ENCODE measurements around the gene CTNNA2.

The CTNNA2 gene

GRCh38 chr2:80413136-80413535 is 900.3 kb downstream of the CTNNA2 start:
- H3K9ac ChIP-seq (ENCODE audit: low read depth, low read length), result no peak overlapping the region
- no peaks in the 10 kb centered on the region for H3K36me3 ChIP-seq (ENCODE audit: control insufficient read depth, insufficient read depth, low read length)
- no peak overlapping the region for H3K4me3 ChIP-seq (ENCODE audit: low read depth, low read length)
- no peaks in the 10 kb centered on the region for H3K9me3 ChIP-seq (ENCODE audit: control insufficient read depth, insufficient read depth, low read length)
- no peaks in the 10 kb centered on the region for H3K27me3 ChIP-seq (ENCODE audit: control insufficient read depth, insufficient read depth, low read length)
- no peaks in the 10 kb centered on the region for H3K4me1 ChIP-seq (ENCODE audit: control insufficient read depth, insufficient read depth, low read length)

DNA sequence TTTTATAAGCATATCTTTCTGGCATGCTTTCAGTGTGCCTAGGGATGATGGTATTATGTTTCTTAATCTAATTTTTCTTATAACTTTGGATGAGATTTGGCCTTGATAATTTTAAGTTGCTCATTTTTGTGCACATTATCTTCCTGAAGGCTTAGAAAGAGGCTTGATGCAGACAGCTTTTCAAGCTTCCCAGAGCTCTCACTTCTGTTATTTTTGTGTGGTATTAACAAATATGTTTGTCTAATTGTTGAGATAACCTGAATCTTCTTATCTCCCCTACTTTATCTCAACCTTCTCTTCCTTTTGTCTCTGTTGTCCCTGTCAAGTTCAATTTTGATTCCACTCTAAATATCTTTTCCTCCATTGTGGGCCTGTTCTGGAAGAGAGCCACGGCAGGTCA is 904.9 kb downstream of the CTNNA2 start:
- no peaks in the 10 kb centered on the region for H3K27me3 ChIP-seq (ENCODE audit: control insufficient read depth, insufficient read depth, low read length)
- H3K4me1 ChIP-seq (ENCODE audit: control insufficient read depth, insufficient read depth, low read length), result no peaks in the 10 kb centered on the region
- H3K9me3 ChIP-seq (ENCODE audit: control insufficient read depth, insufficient read depth, low read length), result no peaks in the 10 kb centered on the region
- H3K9ac ChIP-seq (ENCODE audit: low read depth, low read length), result no peak overlapping the region
- no peaks in the 10 kb centered on the region for H3K36me3 ChIP-seq (ENCODE audit: control insufficient read depth, insufficient read depth, low read length)
- H3K4me3 ChIP-seq (ENCODE audit: low read depth, low read length), result no peak overlapping the region

DNA sequence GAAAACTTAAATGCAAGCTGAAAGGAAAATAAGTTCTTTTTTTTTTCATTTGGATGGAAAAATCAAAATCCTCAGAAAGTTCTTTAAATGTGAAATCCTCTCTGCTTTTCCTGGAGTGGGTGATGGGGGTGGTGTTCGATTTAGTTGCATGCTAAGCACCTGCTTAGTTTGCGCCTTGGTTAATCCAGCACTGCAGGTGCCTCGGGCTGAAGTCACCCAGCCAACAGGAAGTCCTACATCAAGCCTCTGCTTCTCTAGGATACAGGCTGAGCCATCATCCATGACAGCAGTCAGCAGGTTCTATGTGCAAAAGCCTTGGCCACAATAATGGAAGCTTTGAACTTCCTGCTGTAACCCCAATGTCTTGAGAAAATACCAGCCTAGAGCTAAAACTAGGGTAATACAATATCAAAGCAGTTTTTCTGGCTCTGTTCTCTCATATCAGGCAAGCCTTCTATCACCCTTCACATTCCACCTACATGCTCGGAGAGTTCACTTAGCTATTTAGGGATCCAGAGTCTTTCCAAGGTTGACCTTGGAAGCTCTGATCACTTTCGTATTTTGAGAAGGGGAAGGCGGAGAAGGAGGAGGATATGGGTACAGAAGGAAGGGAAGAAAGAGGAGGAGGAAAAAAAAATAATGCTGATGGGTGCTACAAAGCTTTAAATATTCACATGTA is 907.8 kb downstream of the CTNNA2 start:
- Histone ChIP-seq H3K9me3 (ENCODE audit: control insufficient read depth, insufficient read depth, low read length) (no peaks in the 10 kb centered on the region), H3K27me3 (ENCODE audit: control insufficient read depth, insufficient read depth, low read length) (no peaks in the 10 kb centered on the region), H3K9ac (ENCODE audit: low read depth, low read length) (no peak overlapping the region), H3K4me3 (ENCODE audit: low read depth, low read length) (no peak overlapping the region), H3K36me3 (ENCODE audit: control insufficient read depth, insufficient read depth, low read length) (no peaks in the 10 kb centered on the region), H3K4me1 (ENCODE audit: control insufficient read depth, insufficient read depth, low read length) (peaks cover 3% of the 10 kb centered on the region)

- Histone ChIP-seq H3K4me1 (ENCODE audit: control insufficient read depth, insufficient read depth, low read length) (peaks cover 3% of the 10 kb centered on the region), H3K27me3 (ENCODE audit: control insufficient read depth, insufficient read depth, low read length) (no peaks in the 10 kb centered on the region), H3K4me3 (ENCODE audit: low read depth, low read length) (no peak overlapping the region), H3K9me3 (ENCODE audit: control insufficient read depth, insufficient read depth, low read length) (no peaks in the 10 kb centered on the region), H3K36me3 (ENCODE audit: control insufficient read depth, insufficient read depth, low read length) (no peaks in the 10 kb centered on the region), H3K9ac (ENCODE audit: low read depth, low read length) (no peak overlapping the region)
Observed at GRCh38 chr2:80429251-80429650, 916.4 kb downstream of the CTNNA2 start.

GRCh38 chr2:80437959-80438358 is 925.1 kb downstream of the CTNNA2 start:
- H3K4me3 ChIP-seq (ENCODE audit: low read depth, low read length), result no peak overlapping the region
- no peaks in the 10 kb centered on the region for H3K9me3 ChIP-seq (ENCODE audit: control insufficient read depth, insufficient read depth, low read length)
- H3K9ac ChIP-seq (ENCODE audit: low read depth, low read length), result no peak overlapping the region
- no peaks in the 10 kb centered on the region for H3K4me1 ChIP-seq (ENCODE audit: control insufficient read depth, insufficient read depth, low read length)
- H3K27me3 ChIP-seq (ENCODE audit: control insufficient read depth, insufficient read depth, low read length), result no peaks in the 10 kb centered on the region
- no peaks in the 10 kb centered on the region for H3K36me3 ChIP-seq (ENCODE audit: control insufficient read depth, insufficient read depth, low read length)

DNA sequence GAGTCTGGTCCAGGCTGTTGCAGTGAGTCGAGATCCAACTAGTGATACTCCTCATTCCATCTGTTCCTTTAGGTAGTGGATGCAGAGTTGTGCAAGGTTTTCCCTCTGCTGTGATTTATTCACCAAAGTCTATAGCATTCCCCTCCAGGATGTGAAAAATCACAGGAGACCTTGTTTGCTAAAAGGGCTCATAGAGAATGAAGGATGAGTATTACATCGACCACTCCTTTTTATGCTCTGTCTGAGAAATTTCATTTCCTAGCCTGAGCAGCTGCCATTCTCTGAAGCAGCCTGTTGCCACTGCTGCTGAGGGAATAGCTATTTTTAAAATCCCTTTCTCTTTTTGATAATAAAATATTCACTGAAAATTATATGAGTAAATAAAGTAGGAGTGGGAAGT is 925.8 kb downstream of the CTNNA2 start:
- Histone ChIP-seq H3K9me3 (ENCODE audit: control insufficient read depth, insufficient read depth, low read length) (no peaks in the 10 kb centered on the region), H3K36me3 (ENCODE audit: control insufficient read depth, insufficient read depth, low read length) (no peaks in the 10 kb centered on the region)

GRCh38 chr2:80454628-80455027 is 941.8 kb downstream of the CTNNA2 start:
- H3K36me3 ChIP-seq (ENCODE audit: control insufficient read depth, insufficient read depth, low read length), result no peaks in the 10 kb centered on the region
- peaks cover 12% of the 10 kb centered on the region for H3K4me1 ChIP-seq (ENCODE audit: control insufficient read depth, insufficient read depth, low read length)
- H3K9me3 ChIP-seq (ENCODE audit: control insufficient read depth, insufficient read depth, low read length), result no peaks in the 10 kb centered on the region
- no peak overlapping the region for H3K9ac ChIP-seq (ENCODE audit: low read depth, low read length)
- no peaks in the 10 kb centered on the region for H3K27me3 ChIP-seq (ENCODE audit: control insufficient read depth, insufficient read depth, low read length)
- no peak overlapping the region for H3K4me3 ChIP-seq (ENCODE audit: low read depth, low read length)

More for the DNA sequence above, 925.8 kb downstream of the CTNNA2 start:
- H3K4me1 ChIP-seq (ENCODE audit: control insufficient read depth, insufficient read depth, low read length), result no peaks in the 10 kb centered on the region
- H3K27me3 ChIP-seq (ENCODE audit: control insufficient read depth, insufficient read depth, low read length), result no peaks in the 10 kb centered on the region
- H3K4me3 ChIP-seq (ENCODE audit: low read depth, low read length), result no peak overlapping the region
- no peak overlapping the region for H3K9ac ChIP-seq (ENCODE audit: low read depth, low read length)

DNA sequence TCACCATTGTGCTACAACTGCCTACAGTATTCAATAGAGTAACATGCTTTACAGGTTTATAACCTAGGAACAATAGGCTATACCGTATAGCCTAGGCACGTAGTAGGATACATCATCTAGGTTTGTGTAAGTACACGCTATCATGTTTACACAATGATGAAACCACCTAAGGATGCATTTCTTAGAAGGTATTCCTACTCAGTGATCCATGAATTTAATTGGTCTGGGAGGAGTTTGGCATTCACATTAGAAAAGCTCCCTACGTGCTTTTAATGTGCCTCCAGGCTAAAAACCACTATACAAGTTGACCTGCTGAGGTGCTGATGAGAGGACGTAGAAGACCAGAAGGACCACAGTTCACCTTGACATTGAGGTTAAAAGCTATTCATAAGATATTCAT is 946.2 kb downstream of the CTNNA2 start:
- H3K9me3 ChIP-seq (ENCODE audit: control insufficient read depth, insufficient read depth, low read length), result no peaks in the 10 kb centered on the region
- no peak overlapping the region for H3K4me3 ChIP-seq (ENCODE audit: low read depth, low read length)
- no peaks in the 10 kb centered on the region for H3K27me3 ChIP-seq (ENCODE audit: control insufficient read depth, insufficient read depth, low read length)
- H3K9ac ChIP-seq (ENCODE audit: low read depth, low read length), result no peak overlapping the region
- peaks cover 37% of the 10 kb centered on the region for H3K4me1 ChIP-seq (ENCODE audit: control insufficient read depth, insufficient read depth, low read length)
- no peaks in the 10 kb centered on the region for H3K36me3 ChIP-seq (ENCODE audit: control insufficient read depth, insufficient read depth, low read length)

- no peaks in the 10 kb centered on the region for H3K36me3 ChIP-seq (ENCODE audit: control insufficient read depth, insufficient read depth, low read length)
- H3K4me1 ChIP-seq (ENCODE audit: control insufficient read depth, insufficient read depth, low read length), result peaks cover 34% of the 10 kb centered on the region
- no peak overlapping the region for H3K9ac ChIP-seq (ENCODE audit: low read depth, low read length)
- H3K4me3 ChIP-seq (ENCODE audit: low read depth, low read length), result no peak overlapping the region
- no peaks in the 10 kb centered on the region for H3K9me3 ChIP-seq (ENCODE audit: control insufficient read depth, insufficient read depth, low read length)
- no peaks in the 10 kb centered on the region for H3K27me3 ChIP-seq (ENCODE audit: control insufficient read depth, insufficient read depth, low read length)
Observed at GRCh38 chr2:80461505-80462197, 948.8 kb downstream of the CTNNA2 start.

DNA sequence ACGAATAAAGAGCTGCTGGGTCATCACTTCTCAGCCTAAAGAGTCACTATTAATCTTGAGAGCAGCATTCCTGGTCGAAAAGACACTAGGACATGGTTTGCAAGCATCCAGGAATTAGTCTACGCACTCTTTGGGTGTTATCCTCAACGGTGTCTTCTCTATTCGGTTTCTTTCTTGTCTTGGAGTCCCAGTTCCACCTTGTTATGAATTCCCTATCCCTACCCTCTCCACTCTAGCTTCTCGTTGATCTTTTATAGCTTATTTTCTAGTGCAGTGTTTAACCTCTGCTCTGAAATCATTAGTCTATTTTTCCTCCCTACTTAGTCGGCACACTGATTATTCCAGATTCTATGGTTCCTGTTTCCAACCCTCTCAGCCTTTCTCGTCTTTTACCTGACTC is 949.8 kb downstream of the CTNNA2 start:
- Histone ChIP-seq H3K27me3 (ENCODE audit: control insufficient read depth, insufficient read depth, low read length) (no peaks in the 10 kb centered on the region), H3K36me3 (ENCODE audit: control insufficient read depth, insufficient read depth, low read length) (no peaks in the 10 kb centered on the region), H3K4me3 (ENCODE audit: low read depth, low read length) (no peak overlapping the region), H3K4me1 (ENCODE audit: control insufficient read depth, insufficient read depth, low read length) (peaks cover 34% of the 10 kb centered on the region), H3K9me3 (ENCODE audit: control insufficient read depth, insufficient read depth, low read length) (no peaks in the 10 kb centered on the region), H3K9ac (ENCODE audit: low read depth, low read length) (no peak overlapping the region)

- Histone ChIP-seq H3K27me3 (ENCODE audit: control insufficient read depth, insufficient read depth, low read length) (no peaks in the 10 kb centered on the region), H3K4me1 (ENCODE audit: control insufficient read depth, insufficient read depth, low read length) (peaks cover 29% of the 10 kb centered on the region), H3K9ac (ENCODE audit: low read depth, low read length) (no peak overlapping the region), H3K9me3 (ENCODE audit: control insufficient read depth, insufficient read depth, low read length) (no peaks in the 10 kb centered on the region), H3K4me3 (ENCODE audit: low read depth, low read length) (no peak overlapping the region), H3K36me3 (ENCODE audit: control insufficient read depth, insufficient read depth, low read length) (no peaks in the 10 kb centered on the region)
Observed at GRCh38 chr2:80464275-80464674, 951.4 kb downstream of the CTNNA2 start.

DNA sequence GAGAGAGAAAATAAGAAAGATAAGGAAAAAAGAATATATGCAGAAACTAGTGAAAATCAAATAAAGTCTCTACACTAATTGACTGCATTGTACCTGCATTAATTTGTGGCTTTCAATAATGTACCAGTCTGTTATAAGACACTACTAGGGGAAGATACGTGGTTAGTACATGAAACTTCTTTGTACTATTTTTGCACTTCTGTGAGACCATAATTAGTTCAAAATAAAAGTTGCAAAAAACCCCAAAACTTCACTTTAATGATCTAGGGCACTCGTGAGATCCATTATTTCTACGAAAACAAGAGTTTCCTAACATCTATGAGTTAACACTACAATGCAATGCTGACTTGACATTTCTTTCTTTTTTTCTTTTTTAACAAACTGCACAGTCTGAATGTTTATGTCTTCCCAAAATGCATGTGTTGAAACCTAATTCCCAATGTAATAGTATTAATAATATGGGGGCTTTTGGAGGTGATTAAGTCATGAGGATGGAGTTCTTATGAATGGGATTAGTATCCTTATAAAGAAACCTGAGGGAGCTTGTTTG is 954.5 kb downstream of the CTNNA2 start:
- H3K4me3 ChIP-seq (ENCODE audit: low read depth, low read length), result no peak overlapping the region
- H3K36me3 ChIP-seq (ENCODE audit: control insufficient read depth, insufficient read depth, low read length), result no peaks in the 10 kb centered on the region
- H3K4me1 ChIP-seq (ENCODE audit: control insufficient read depth, insufficient read depth, low read length), result peaks cover 5% of the 10 kb centered on the region
- H3K9ac ChIP-seq (ENCODE audit: low read depth, low read length), result no peak overlapping the region
- no peaks in the 10 kb centered on the region for H3K27me3 ChIP-seq (ENCODE audit: control insufficient read depth, insufficient read depth, low read length)
- H3K9me3 ChIP-seq (ENCODE audit: control insufficient read depth, insufficient read depth, low read length), result no peaks in the 10 kb centered on the region
